Measurements from ENCODE around the gene PRPF18. TPM values are rescaled to one million over a fixed set of nuclear protein-coding genes. Genes with fewer than 3 reads are reported as not detected.

Gene PRPF18
- total RNA-seq, 5 donors from 2014 or later (not counting 1 experiment from before 2014, with no cell fraction given) = 24.5 to 28.0 (median 25.9) TPM

DNA sequence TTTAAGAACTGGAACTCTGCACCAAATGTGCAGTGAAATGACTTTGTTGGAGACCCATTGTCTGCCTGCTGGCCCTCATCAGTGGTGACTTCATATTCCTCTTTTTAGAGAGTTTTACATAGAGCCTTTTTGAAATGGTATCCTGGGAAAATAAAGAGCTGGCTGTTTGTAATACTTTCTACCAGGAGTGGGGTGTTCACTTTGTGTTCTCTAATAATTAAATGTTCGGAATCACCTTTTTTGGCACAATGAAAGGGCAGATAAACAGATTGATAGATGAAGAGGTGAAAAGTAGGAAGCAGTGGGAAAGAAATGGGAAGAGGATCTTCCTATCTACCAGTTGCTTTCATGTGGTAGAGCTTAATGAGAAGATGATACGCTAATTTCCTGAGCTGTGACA is 55.5 kb downstream of the PRPF18 start:
- DNase-seq = no peak
- H3K9me3 Mint-ChIP-seq = peaks cover 26 to 29% (median 26%) of the 10 kb centered on the region in 3 donors
- WGBS (ENCODE audit: insufficient coverage) = no CpG with 5 or more reads among the region's 2 CpGs
- Histone ChIP-seq H3K36me3 (ENCODE audit: control insufficient read depth in 2 of 2, extremely low read depth in 1 of 2, insufficient read depth in 1 of 2, low read length in 1 of 2) (peaks cover 8 to 49% of the 10 kb centered on the region in 2 donors), H3K9me3 (peaks cover 2% of the 10 kb centered on the region), H3K27ac (ENCODE audit: low read length) (no peak overlapping the region), H3K27me3 (replicated peaks in 1 of 2; ENCODE audit: control insufficient read depth in 2 of 2, extremely low read depth in 1 of 2, insufficient read depth in 2 of 2, low read length in 1 of 2) (no peaks in the 10 kb centered on the region), H3K4me1 (ENCODE audit: control insufficient read depth in 1 of 2, extremely low read depth in 1 of 2, insufficient read depth in 2 of 2, low read length in 2 of 2) (no peaks in the 10 kb centered on the region), H3K4me3 (ENCODE audit: control insufficient read depth in 1 of 2, extremely low read depth in 1 of 2, low read length in 1 of 2) (no peak overlapping the region)
- no peak overlapping the region for H3K4me3 Mint-ChIP-seq
- no peak for ATAC-seq (replicated peaks in 1 of 4)
- CTCF ChIA-PET = no interaction called here
- no peaks in the 10 kb centered on the region for H3K4me1 Mint-ChIP-seq
- no peak overlapping the region for H3K27ac Mint-ChIP-seq
- no peaks in the 10 kb centered on the region for H3K27me3 Mint-ChIP-seq
- POLR2A ChIA-PET = interaction anchor here in 1 of 2 donors (0.6 kb wide), 1 partner anchor 573 kb away, joined by 3 read pairs; no protein-coding TSS in a partner anchor
- H3K36me3 Mint-ChIP-seq = peaks cover 85% of the 10 kb centered on the region

DNA sequence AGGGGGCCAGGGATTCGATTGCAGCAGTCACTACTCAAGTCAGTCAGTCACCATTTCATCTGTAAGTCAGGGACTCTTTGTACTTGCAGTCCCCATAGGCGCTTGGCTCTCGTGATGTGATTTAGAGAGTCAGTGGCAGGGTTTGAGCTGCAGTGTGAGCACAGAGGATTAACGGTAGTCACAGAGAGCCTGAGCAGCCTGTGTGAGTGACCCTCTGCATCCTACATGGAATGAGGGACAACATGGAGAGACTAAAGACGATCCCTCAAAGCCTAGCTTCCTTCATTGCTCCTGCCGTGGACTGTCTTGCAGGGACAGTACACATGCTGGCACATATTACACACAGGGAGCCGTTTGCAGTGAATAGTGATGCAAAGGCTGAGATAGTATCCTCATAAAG is 56.3 kb downstream of the PRPF18 start:
- H3K4me1 Mint-ChIP-seq = peaks cover 4 to 5% (median 5%) of the 10 kb centered on the region in 3 donors
- no peak overlapping the region for H3K27ac Mint-ChIP-seq
- peaks cover 80% of the 10 kb centered on the region for H3K36me3 Mint-ChIP-seq
- Histone ChIP-seq H3K27ac (ENCODE audit: low read length) (no peak overlapping the region), H3K27me3 (replicated peaks in 1 of 2; ENCODE audit: control insufficient read depth in 2 of 2, extremely low read depth in 1 of 2, insufficient read depth in 2 of 2, low read length in 1 of 2) (no peaks in the 10 kb centered on the region), H3K9me3 (peaks cover 2% of the 10 kb centered on the region), H3K4me3 (ENCODE audit: control insufficient read depth in 1 of 2, extremely low read depth in 1 of 2, low read length in 1 of 2) (no peak overlapping the region), H3K4me1 (ENCODE audit: control insufficient read depth in 1 of 2, extremely low read depth in 1 of 2, insufficient read depth in 2 of 2, low read length in 2 of 2) (no peaks in the 10 kb centered on the region), H3K36me3 (ENCODE audit: control insufficient read depth in 2 of 2, extremely low read depth in 1 of 2, insufficient read depth in 1 of 2, low read length in 1 of 2) (peaks cover 8 to 49% of the 10 kb centered on the region in 2 donors)
- WGBS (ENCODE audit: insufficient coverage) = 75% methylated on average over 4 of the region's 7 CpGs
- H3K9me3 Mint-ChIP-seq = peaks cover 26 to 29% (median 26%) of the 10 kb centered on the region in 3 donors
- no peak for DNase-seq
- H3K27me3 Mint-ChIP-seq = no peaks in the 10 kb centered on the region
- no peak overlapping the region for H3K4me3 Mint-ChIP-seq
- ChIA-PET CTCF (no interaction called here), POLR2A (no interaction called here)
- no peak for ATAC-seq (replicated peaks in 1 of 4)

DNA sequence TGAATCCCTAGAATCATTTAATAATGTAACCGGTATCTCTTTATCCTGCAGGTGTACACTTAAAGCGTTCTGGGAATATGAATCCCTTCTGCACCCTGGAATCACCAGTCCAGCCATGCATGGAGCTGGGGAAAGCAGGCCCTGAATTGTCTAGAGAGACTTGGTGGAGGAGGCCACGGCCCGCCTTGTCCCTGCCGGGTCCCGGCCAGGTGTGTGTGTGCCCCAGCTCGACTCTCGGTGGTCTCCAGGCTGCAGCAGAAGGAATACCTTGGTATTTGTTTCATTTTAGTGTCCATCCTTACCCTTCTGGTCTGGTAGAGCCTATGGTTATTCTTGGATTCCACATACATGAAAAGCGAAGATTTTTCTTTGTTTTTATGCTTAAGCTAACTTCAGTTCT is 58.1 kb downstream of the PRPF18 start:
- no peak overlapping the region for H3K27ac ChIP-seq (ENCODE audit: low read length)
- peaks cover 11 to 35% of the 10 kb centered on the region in 2 donors for H3K36me3 ChIP-seq (ENCODE audit: control insufficient read depth in 2 of 2, extremely low read depth in 1 of 2, insufficient read depth in 1 of 2, low read length in 1 of 2)
- CTCF ChIA-PET = no interaction called here
- Mint-ChIP-seq H3K27me3 (no peaks in the 10 kb centered on the region), H3K27ac (no peak overlapping the region), H3K4me1 (peaks cover 12 to 14% (median 14%) of the 10 kb centered on the region in 3 donors), H3K9me3 (peaks cover 26 to 29% (median 26%) of the 10 kb centered on the region in 3 donors), H3K36me3 (peaks cover 74% of the 10 kb centered on the region), H3K4me3 (no peak overlapping the region)
- ATAC-seq (replicated peaks in 1 of 4) (no peak), DNase-seq (no peak)
- H3K4me1 ChIP-seq (ENCODE audit: control insufficient read depth in 1 of 2, extremely low read depth in 1 of 2, insufficient read depth in 2 of 2, low read length in 2 of 2) = peaks cover 0 to 4% of the 10 kb centered on the region in 2 experiments
- H3K27me3 ChIP-seq (replicated peaks in 1 of 2; ENCODE audit: control insufficient read depth in 2 of 2, extremely low read depth in 1 of 2, insufficient read depth in 2 of 2, low read length in 1 of 2) = no peaks in the 10 kb centered on the region
- H3K4me3 ChIP-seq (ENCODE audit: control insufficient read depth in 1 of 2, extremely low read depth in 1 of 2, low read length in 1 of 2) = no peak overlapping the region
- POLR2A ChIA-PET = interaction anchor here in 1 of 2 donors (0.6 kb wide), 1 partner anchor 1730 kb away, joined by 5 read pairs; no protein-coding TSS in a partner anchor
- 100% methylated on average over 2 of the region's 9 CpGs for WGBS (ENCODE audit: insufficient coverage)
- H3K9me3 ChIP-seq = peaks cover 2% of the 10 kb centered on the region

DNA sequence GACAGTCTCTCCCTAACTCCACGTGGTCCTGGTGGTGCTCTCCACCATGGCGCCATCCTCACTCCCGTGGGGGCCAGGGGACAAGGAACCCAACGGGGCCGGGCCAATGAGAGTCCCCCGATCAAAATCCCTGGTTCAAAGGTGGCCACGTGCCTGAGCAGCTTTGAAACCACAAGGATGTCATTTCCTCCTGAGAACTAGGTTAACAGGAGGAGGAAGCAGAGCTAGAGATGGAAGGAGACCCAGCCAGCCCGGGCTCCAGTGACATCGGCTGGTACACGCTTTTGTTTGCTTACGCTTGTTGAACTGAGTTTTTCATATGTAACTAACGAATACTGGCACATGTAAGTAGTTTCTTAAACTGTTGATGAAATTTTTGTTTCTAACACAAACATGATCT is 61.7 kb downstream of the PRPF18 start:
- H3K4me3 Mint-ChIP-seq = no peak overlapping the region
- Histone ChIP-seq H3K9me3 (no peaks in the 10 kb centered on the region), H3K36me3 (ENCODE audit: control insufficient read depth in 2 of 2, extremely low read depth in 1 of 2, insufficient read depth in 1 of 2, low read length in 1 of 2) (peaks cover 11 to 28% of the 10 kb centered on the region in 2 donors), H3K4me3 (ENCODE audit: control insufficient read depth in 1 of 2, extremely low read depth in 1 of 2, low read length in 1 of 2) (no peak overlapping the region), H3K27me3 (replicated peaks in 1 of 2; ENCODE audit: control insufficient read depth in 2 of 2, extremely low read depth in 1 of 2, insufficient read depth in 2 of 2, low read length in 1 of 2) (no peaks in the 10 kb centered on the region), H3K4me1 (ENCODE audit: control insufficient read depth in 1 of 2, extremely low read depth in 1 of 2, insufficient read depth in 2 of 2, low read length in 2 of 2) (peaks cover 0 to 4% of the 10 kb centered on the region in 2 experiments), H3K27ac (ENCODE audit: low read length) (no peak overlapping the region)
- 60% methylated on average over 10 of the region's 12 CpGs for WGBS (ENCODE audit: insufficient coverage)
- ATAC-seq (replicated peaks in 1 of 4) (peak in 2 of 4 experiments; percentile 55 to 58), DNase-seq (peak in 3 of 35 experiments; percentile 6 to 14 (median 12))
- H3K9me3 Mint-ChIP-seq = no peaks in the 10 kb centered on the region
- H3K27ac Mint-ChIP-seq = no peak overlapping the region
- ChIA-PET POLR2A (no interaction called here), CTCF (no interaction called here)
- peaks cover 51% of the 10 kb centered on the region for H3K36me3 Mint-ChIP-seq
- H3K4me1 Mint-ChIP-seq = peaks cover 12 to 14% (median 14%) of the 10 kb centered on the region in 3 donors
- H3K27me3 Mint-ChIP-seq = no peaks in the 10 kb centered on the region

DNA sequence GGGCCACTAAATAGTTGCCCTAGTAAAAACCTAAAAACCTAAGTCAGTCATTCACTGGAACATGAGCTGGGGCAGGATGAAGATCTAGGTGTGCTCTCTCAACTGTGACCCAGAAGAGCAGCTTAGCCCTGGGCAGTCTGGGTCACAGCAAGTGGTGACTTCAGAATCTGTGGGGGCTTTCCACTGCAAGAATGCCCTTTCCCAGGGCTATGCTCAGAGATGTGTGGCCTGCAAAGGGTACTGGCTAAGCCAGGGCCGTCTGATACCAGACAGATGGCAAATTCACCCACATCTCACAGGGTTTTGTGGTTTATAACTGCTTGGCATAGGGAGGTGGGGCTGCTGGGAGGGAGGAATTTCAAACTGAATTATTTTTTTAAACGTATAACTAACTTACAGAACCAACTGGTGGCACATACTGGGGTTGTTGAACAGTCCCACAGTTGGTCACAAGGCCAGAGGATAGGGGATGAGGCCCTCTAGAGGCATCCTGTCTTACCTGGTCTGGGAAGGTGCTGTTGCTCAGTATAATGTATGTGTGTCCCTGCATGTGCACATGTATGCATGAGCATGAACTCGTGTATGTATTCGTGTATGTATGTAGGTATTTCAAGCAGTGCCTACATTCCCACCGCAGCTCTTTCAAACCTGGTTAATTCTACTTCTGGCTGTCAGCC is 63.2 kb downstream of the PRPF18 start:
- Histone ChIP-seq H3K4me3 (ENCODE audit: control insufficient read depth in 1 of 2, extremely low read depth in 1 of 2, low read length in 1 of 2) (no peak overlapping the region), H3K27me3 (replicated peaks in 1 of 2; ENCODE audit: control insufficient read depth in 2 of 2, extremely low read depth in 1 of 2, insufficient read depth in 2 of 2, low read length in 1 of 2) (no peaks in the 10 kb centered on the region), H3K36me3 (ENCODE audit: control insufficient read depth in 2 of 2, extremely low read depth in 1 of 2, insufficient read depth in 1 of 2, low read length in 1 of 2) (peaks cover 9 to 26% of the 10 kb centered on the region in 2 donors), H3K9me3 (no peaks in the 10 kb centered on the region), H3K4me1 (ENCODE audit: control insufficient read depth in 1 of 2, extremely low read depth in 1 of 2, insufficient read depth in 2 of 2, low read length in 2 of 2) (peaks cover 0 to 4% of the 10 kb centered on the region in 2 experiments), H3K27ac (ENCODE audit: low read length) (no peak overlapping the region)
- H3K9me3 Mint-ChIP-seq = no peaks in the 10 kb centered on the region
- ChIA-PET POLR2A (no interaction called here), CTCF (no interaction called here)
- H3K27me3 Mint-ChIP-seq = no peaks in the 10 kb centered on the region
- H3K4me1 Mint-ChIP-seq = peaks cover 12 to 14% (median 14%) of the 10 kb centered on the region in 3 donors
- 33% methylated on average over 1 of the region's 5 CpGs for WGBS (ENCODE audit: insufficient coverage)
- no peak overlapping the region for H3K4me3 Mint-ChIP-seq
- DNase-seq (no peak), ATAC-seq (replicated peaks in 1 of 4) (no peak)
- H3K27ac Mint-ChIP-seq = no peak overlapping the region
- H3K36me3 Mint-ChIP-seq = peaks cover 43% of the 10 kb centered on the region

DNA sequence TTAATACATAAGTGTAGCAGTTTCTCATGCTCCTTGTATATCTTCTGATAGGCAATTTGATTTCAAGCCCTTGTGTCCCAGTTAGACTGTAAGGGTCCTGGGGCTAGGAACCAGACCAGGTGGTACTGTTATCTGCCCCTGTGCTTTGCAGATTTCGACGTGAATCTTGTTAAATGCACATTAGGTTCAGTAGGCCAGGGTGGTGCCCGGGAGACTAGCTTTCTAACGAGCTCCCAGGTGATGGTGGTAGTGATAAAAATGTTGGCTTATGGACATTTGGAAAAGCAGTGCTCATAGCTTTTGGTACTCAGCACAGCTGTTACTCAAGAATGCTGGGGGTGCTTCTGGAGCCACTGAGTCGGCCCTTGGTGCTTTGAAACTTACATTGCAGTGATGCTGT is 64.2 kb downstream of the PRPF18 start:
- ChIA-PET POLR2A (interaction anchor here in 1 of 2 donors (0.5 kb wide), 1 partner anchor 110 kb away, joined by 6 read pairs; no protein-coding TSS in a partner anchor), CTCF (interaction anchor here in 1 of 2 donors (0.5 kb wide), 1 partner anchor 33 kb away, joined by 3 read pairs; no protein-coding TSS in a partner anchor)
- Histone ChIP-seq H3K36me3 (ENCODE audit: control insufficient read depth in 2 of 2, extremely low read depth in 1 of 2, insufficient read depth in 1 of 2, low read length in 1 of 2) (peaks cover 8 to 17% of the 10 kb centered on the region in 2 donors), H3K27ac (ENCODE audit: low read length) (no peak overlapping the region), H3K4me3 (ENCODE audit: control insufficient read depth in 1 of 2, extremely low read depth in 1 of 2, low read length in 1 of 2) (no peak overlapping the region), H3K27me3 (replicated peaks in 1 of 2; ENCODE audit: control insufficient read depth in 2 of 2, extremely low read depth in 1 of 2, insufficient read depth in 2 of 2, low read length in 1 of 2) (no peaks in the 10 kb centered on the region), H3K9me3 (no peaks in the 10 kb centered on the region), H3K4me1 (ENCODE audit: control insufficient read depth in 1 of 2, extremely low read depth in 1 of 2, insufficient read depth in 2 of 2, low read length in 2 of 2) (peaks cover 0 to 4% of the 10 kb centered on the region in 2 experiments)
- ATAC-seq (replicated peaks in 1 of 4) (no peak), DNase-seq (no peak)
- no peaks in the 10 kb centered on the region for H3K9me3 Mint-ChIP-seq
- no peak overlapping the region for H3K27ac Mint-ChIP-seq
- H3K4me1 Mint-ChIP-seq = peaks cover 12 to 14% (median 14%) of the 10 kb centered on the region in 3 donors
- peaks cover 36% of the 10 kb centered on the region for H3K36me3 Mint-ChIP-seq
- no peak overlapping the region for H3K4me3 Mint-ChIP-seq
- H3K27me3 Mint-ChIP-seq = no peaks in the 10 kb centered on the region
- WGBS (ENCODE audit: insufficient coverage) = 70% methylated on average over 2 of the region's 5 CpGs

All from T-cell (primary cell).